HG02973 (cell line): ENCODE results near the gene SYT11.
A peak's percentile ranks its signal among the peaks of the same experiment; 100 is the strongest.
"Not testable (repeated sequence)": the region's sequence is repeated elsewhere in the genome, so short reads cannot be mapped to it uniquely, and the experiment has no call there.

ENCODE experiments used
- ATAC-seq: cut with Tn5 transposase; IDR thresholded peaks from one replicate; pipeline ENCODE4 v1.9.1; 2021; ENCODE audit warnings: moderate library complexity; ENCODE audit not compliant: unreplicated experiment

SYT11 gene, protein sequence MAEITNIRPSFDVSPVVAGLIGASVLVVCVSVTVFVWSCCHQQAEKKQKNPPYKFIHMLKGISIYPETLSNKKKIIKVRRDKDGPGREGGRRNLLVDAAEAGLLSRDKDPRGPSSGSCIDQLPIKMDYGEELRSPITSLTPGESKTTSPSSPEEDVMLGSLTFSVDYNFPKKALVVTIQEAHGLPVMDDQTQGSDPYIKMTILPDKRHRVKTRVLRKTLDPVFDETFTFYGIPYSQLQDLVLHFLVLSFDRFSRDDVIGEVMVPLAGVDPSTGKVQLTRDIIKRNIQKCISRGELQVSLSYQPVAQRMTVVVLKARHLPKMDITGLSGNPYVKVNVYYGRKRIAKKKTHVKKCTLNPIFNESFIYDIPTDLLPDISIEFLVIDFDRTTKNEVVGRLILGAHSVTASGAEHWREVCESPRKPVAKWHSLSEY

DNA sequence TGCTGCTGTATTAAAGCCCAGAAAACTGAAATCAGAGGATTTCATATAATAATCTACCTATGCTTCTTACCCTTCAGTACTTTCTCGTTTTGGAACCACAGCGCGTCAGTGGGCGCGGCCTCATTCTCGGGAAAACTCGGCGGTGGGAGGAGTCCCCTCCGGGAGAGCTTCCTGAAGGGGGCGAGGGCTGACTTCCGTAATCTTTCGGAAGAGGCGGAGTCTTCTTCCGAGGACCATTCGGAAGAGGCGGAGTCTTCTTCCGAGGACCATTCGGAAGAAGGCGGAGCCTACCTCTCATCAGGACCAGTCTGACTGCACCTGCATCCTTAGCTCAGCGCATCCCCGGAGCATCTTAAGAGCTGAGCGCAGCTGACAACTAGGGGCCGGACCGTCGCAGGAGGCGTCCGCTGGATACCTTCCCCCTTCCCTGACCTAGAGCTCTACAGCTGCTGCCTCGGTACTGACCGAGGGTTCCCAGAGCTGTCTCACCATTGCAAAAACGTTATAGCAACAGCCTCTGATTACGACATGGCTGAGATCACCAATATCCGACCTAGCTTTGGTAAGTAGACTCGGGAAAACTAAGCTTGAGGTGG lies at the start of gene SYT11:
SYT11 (plus strand) TSS at position 334 of the 596 bp plus-strand sequence; CDS start at position 529, 195 bp downstream.
- ATAC-seq: peak; percentile 62

DNA sequence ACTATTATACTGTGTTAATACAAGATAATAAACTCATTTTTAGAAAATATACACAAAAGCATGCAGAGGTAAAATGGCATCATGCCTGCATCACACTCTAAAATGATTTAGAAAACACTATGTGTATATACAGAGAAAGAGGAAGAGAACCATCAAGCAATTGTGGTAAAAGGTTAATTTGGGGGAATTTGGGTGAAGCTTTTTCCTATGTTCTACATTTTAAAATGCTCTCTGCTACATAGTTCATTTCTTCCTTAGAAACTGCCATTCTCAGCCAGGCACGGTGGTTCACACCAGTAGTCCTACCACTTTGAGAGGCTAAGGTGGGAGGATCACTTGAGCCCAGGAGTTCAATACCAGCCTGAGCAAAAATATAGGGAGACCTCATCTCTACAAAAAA lies 46.5 kb upstream of the SYT11 start:
- ATAC-seq: no peak

DNA sequence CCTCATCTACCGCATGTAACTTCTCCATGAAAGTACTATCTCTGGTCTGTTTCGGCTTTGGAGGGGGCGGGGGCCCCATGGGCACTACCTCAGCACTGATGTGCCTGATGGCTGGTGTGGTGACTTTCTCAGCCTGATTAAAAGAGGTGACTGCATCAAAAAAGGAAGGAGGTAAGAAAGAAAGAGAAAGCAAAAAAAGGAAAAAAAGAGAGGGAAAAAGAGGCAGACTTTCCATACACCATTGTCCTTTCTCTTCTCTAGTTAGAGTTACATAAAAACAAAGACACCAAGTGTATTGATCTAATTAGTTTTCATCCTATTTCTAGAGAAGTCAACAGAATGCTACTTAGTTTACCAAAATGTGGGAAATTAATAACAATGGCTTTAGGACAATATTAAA lies 45.7 kb upstream of the SYT11 start:
- no peak for ATAC-seq

DNA sequence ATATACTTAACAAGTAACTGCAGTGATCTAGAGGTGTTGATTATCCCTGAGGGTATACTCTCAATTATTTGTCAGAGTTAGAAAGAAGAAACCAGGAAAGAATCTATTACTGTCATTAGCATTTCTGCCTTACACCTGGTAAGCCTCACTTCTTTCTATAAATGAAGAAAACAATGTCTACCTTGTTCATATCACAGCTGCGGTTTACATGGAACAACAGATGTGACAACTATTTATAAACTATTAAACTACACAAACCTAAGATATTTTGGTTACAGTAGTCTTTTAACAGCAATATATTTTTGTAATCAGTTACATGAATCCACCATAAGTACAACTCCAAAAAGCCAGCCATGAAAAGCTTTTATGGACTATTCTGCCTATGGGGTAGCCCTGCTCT lies 43.0 kb upstream of the SYT11 start:
- ATAC-seq: no peak

DNA sequence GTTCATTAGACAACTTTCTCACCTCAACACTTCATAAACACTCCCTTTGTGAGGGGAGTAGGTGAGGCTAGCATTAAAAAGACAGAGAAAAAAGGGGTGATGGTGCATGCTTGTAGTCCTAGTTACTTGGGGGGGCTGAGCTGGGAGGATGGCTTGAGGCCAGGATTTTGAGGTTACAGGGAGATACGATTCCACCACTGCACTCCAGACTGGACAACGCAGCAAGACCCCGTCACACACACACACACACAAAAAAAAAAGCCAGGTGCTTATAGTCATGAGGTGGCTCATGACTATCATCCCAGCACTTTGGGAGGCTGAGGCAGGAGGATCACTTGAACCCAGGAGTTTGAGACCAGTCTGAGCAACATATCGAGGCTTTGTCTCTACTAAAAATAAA lies 31.9 kb upstream of the SYT11 start:
- ATAC-seq: no peak

DNA sequence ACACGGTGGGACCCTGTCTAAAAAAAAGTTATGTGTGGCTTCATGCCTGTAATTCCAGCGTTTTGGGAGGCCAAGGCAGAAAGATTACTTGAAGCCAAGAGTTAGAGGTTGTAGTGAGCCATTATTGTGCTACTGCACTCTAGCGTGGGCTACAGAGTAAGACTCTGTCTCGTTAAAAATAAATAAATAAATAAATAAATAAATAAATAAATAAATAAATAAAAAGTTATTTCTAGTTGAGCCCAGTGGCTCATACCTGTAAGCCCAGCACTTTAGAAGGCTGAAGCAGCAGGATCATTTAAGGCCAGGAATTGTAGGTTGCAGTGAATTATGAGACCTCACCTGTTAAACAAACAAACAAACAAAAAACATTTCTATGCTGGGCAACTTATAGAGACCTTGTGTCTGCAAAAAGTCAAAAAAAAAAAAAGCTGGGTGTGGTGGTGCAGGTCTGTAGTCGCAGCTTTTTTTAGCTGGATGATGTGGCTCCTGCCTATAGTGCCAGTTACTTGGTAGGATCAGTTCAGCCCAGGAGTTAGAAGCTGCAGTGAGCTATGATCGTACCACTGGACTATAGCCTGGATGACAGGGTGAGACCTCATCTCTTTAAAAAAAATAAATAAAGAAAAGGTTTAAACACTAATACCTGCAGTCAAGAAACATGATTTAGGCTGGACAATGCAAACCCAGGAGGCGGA lies 27.9 kb upstream of the SYT11 start:
- no peak for ATAC-seq

DNA sequence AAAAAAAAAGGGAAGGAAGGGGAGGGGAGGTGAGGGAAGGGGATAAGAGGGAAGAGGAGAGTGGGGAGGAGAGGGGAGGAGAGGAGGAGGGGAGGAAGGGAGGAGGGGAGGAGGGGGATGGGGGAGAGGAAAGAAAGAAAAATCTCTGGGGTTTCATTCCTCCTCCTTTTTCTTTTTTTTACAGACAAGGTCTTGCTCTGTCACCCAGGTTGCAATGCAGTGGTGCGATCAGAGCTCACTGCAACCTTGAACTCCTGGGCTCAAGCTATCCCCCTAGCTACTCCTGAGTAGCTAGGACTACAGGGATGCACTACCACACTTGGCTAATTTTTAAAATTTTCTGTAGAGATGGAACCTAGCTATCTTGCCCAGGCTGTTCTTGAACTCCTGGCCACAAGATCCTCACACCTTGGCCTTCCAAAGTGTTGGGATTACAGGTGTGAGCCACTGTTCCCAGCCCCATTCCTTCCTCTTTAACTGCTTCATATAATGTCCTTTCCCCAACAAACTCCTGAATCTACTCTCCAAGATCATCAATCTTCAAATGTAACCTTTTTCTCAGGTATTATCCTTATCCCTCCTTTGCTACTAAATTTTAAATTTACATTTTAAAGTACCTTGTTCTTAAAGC lies 25.6 kb upstream of the SYT11 start:
- ATAC-seq: no peak

DNA sequence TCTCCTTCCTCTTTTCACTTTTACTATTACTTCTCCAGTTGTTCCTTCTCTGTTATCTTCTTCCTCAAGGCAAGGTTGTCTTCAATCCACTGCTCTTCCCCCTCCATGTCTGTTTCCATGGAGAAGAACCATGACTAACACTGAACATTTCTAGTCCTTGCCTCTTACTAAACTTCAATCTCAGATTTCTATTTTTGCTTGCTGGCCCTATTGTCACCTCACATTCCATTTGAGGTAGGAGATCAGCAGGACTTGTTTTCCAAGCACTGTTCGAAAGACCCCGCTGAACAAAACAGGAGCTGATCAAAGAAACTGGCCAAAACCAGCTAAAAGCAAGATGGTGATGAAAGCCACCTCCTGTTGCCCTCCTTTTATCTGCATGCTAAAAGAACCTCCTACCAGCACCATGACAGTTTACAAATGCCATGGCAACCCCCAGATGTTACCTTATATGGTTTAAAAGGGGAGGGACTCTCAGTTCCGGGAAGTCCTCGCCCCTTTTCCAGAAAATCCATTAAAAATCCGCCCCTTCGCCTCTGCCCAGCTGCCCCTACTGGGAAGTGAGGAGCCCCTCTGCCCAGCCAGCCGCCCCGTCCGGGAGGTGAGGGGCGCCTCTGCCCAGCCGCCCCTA lies 25.0 kb upstream of the SYT11 start:
- no peak for ATAC-seq

DNA sequence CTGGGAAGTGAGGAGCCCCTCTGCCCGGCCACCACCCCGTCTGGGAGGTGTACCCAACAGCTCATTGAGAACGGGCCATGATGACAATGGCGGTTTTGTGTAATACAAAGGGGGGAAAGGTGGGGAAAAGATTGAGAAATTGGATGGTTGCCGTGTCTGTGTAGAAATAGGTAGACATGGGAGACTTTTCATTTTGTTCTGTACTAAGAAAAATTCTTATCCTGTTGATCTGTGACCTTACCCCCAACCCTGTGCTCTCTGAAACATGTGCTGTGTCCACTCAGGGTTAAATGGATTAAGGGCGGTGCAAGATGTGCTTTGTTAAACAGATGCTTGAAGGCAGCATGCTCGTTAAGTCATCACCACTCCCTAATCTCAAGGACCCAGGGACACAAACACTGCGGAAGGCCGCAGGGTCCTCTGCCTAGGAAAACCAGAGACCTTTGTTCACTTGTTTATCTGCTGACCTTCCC lies 24.4 kb upstream of the SYT11 start:
- ATAC-seq: not testable (repeated sequence)

DNA sequence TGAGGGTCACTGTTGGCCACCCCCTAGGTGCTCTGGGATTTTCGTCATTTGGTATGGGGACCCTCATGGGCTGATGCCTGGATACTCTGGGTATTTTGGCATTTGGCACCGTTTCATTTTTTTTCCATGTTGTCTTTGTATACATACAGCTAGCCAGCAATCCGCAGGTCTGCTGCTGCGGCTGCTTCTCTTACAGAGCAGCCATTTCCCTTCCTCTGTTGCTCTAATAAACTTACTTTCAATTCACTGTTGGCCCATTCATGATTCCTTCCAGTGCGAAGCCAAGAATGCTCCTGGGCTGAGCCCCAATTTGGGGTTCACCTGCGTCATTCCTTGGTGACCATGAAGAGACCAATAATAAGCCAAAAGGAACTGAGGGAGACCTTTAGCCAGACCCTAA lies 23.8 kb upstream of the SYT11 start:
- ATAC-seq: no peak

DNA sequence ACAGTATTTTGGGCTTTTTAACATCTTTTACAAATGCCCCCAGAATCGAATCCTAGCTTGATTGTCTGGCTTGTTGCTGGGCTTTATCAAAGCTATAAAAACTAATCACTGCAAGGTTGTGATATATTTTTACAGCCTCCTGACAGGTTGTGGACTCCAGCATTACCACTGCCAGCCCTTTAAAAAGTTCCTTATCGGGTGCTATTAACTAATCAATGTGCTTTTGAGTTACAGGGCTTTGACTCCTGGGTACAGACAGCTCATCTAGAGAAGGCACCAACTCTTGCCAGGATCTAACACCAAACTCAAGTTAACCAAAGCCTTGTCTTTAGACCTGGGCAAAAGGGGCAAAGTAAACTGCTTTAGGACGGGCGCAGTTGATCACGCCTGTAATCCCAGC lies 19.0 kb upstream of the SYT11 start:
- ATAC-seq: no peak

DNA sequence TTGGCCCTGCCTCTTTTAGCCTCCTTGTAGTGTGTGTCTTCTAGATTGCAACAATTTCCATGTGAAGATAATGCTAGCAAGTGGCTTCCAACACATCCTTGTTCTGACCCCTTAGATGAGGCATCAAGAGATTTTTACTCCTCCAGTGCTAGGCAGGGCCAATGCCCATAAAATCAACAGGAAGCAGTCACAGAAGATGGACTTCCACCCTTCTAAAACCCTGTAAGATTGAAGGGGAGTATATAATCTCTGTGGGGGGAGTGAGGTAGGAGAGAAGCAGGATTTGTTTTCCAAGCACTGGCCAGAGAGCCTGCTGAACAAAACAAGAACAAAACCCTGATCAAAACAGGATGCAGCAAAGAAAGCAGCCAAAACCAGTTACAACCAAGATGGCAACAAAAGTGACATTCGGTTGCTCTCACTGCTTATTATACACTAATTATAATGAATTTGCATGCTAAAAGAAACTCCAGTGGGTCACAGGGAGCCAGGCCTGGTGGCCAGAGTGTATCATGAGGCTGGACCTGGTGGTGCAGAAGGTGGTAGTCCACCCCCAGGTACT lies 14.4 kb upstream of the SYT11 start:
- ATAC-seq: no peak

DNA sequence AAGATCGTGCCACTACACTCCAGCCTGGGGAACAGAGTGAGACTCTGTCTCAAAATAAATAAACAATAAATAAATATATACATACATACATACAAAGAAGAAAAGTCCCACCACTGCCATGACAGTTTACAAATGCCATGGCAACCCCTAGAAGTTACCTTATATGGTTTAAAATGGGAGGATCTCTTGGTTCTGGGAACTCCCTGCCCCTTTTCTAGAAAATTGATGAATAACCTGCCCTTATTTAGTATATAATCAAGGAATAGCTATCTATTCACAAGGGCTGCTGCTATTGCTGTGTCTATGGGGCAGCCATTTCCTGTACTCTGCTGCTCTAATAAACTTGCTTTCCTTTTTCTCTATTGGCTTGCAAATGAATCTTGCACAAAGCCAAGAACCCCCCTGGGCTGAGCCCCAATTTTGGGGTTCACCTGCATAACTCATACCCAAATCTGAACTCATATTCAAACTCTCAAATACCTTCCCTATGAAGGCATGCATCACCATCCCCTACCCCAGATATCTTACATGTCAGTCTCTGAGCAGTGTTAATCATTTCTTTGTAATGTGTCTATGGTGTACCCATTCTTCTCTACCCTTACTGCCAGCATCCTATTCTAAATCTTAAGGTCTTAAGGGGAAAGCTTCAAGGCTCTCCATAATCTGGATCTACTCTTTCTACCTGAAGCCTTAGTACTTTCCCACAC lies 11.4 kb upstream of the SYT11 start:
- no peak for ATAC-seq

DNA sequence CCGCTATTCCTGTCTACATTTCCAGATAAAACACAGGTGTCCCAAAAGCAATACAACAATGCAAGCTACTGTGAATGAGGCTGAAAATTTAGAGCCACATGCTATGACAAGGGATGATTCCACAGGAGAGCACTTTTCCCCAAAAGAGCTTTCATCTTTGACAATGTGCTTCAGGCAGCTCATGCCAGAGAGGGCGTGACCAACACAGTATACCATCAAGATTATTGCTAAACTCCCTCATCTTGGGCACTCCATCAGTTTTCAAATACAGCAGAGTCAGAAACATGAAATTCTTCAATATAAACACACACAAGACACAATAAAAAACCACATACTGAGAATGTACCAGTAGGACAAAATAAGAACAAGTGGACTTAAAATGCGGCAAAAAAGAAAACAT lies 9.0 kb upstream of the SYT11 start:
- no peak for ATAC-seq

DNA sequence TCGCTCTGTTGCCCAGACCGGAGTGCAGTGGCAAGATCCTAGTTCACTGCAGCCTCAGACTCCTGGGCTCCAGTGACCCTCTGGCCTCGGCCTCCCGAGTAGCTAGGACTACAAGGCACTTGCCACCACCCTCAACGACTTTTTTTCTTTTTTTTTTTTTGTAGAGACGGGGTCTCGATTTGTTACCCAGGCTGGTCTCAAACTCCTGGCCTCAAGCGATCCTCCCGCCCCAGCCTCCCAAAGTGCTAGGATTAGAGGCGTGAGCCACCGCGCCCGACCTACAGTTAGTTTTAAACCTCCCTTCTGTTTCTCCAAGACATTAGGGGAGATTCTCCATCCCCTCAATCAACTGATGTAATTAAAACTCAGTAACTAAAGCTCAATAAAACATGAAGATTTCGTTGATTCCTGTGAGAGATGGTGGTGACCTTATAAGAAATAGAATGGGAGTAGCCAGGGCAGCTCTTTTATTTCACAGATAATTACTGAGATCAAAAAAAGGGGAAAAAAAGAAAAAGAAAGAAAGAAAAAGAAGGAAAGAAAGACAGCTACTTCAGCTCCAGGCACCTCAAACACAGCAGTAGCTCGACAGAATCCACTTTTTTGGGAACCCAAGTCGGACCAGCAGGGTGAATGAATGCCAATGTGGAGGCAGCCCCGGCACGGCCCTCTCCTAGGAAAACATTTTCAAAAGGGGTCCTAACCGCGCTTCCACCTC lies 3.0 kb upstream of the SYT11 start:
- no peak for ATAC-seq

DNA sequence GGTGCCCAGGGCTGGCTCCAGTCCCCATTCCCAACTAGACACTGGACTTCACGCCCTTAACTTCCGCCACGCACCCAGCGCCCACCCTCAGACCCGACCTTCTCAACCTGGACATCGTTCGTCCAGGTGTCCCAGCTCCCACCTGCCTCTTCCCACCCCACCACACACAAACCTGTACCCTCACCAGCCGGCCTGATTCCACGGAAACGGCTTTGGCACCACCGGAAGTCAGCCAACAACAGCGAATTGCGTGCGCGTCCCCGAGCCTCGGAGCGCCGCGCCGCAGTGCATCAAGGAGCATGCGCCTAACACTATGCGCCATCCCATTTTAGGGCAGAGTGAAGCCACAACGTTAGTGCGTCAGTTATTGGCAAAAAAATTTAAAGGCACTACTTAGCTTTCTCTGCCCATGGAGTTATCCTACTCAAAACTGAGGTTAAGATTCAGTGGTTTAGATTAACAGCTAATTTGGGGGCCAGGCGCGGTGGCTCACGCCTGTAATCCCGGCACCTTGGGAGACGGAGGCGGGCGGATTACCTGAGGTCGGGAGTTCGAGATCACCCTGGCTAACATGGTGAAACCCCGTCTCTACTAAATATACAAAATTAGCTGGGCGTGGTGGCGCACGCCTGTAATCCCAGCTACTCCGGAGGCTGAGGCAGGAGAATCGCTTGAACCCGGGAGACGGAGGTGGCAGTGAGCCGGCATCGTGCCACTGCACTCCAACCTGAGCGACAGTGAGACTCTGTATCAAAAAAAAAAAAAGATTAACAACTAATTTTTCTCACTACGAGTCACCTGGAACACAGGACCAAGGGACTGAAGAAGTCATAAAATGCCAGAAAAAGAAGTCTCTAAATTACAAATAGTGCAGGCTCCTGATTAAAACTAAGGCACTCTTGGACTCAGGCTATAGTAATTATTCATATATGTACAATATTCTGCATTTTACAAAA lies 2.1 kb upstream of the SYT11 start, which contains the start of gene GON4L:
GON4L (minus strand) TSS at position 240 of the 956 bp plus-strand sequence. CDS start 3,434 bp downstream, outside the sequence.
- ATAC-seq: peak; percentile 40

DNA sequence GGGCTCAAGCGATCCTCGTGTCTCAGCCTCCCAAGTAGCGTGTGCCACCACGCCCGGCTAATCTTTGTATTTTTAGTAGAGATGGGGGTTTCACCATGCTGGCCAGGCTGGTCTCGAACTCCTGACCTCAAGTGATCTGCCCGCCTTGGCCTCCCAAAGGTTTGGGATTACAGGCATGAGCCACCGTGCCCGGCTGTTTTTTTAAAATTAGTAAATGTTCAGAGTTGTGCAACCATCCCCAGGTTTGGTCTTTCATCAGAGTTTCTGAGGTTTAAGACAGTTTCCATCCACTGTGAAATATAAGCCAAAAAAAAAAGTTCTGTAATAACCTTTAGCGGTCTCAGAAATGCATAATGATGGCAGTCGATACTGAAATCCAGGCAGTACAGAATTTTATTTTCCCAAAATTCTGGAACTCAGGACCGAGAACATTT lies 550 bp upstream of the SYT11 start:
- ATAC-seq: peak; percentile 7
